Activated naive CD8-positive, alpha-beta T cell (primary cell): ENCODE results near the gene STAG3.
A peak's percentile ranks its signal among the peaks of the same experiment; 100 is the strongest.

Experiments
- H3K27ac Mint-ChIP-seq: one replicate; pipeline ENCODE4 v1.8.0; 2021; ENCODE audit warnings: mixed read lengths
- H3K27me3 Mint-ChIP-seq: one replicate; pipeline ENCODE4 v1.8.0; 2021; ENCODE audit warnings: mixed read lengths
- H3K36me3 Mint-ChIP-seq: one replicate; pipeline ENCODE4 v1.8.0; 2021; ENCODE audit warnings: mixed read lengths
- H3K4me1 Mint-ChIP-seq: one replicate; pipeline ENCODE4 v1.8.0; 2021; ENCODE audit warnings: low read depth, mixed read lengths
- H3K4me3 Mint-ChIP-seq: one replicate; pipeline ENCODE4 v1.8.0; 2021; ENCODE audit warnings: mild to moderate bottlenecking, mixed read lengths
- H3K9me3 Mint-ChIP-seq: one replicate; pipeline ENCODE4 v1.8.0; 2021; ENCODE audit warnings: low read depth, mixed read lengths

The STAG3 gene

DNA sequence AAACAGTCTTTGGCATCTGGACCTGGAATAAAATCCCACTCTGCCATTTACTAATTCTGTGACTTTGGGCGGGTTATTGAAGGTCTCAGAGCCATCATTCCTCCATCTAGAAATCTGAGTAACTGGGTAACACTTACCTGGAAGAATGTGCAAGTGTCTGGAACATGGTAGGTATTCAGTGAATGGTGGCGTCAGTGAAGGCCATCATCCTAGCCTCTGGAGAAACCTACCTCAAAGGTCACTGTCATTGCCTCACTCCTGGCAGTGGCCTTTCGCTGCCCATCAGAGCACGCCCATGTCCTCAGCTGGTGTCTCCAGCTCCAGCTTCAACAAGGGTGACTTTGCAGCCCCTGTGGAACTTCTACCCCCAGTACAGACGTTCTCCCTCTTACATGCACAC lies 13.8 kb upstream of the STAG3 start:
- no peaks in the 10 kb centered on the region for H3K36me3 Mint-ChIP-seq
- no peaks in the 10 kb centered on the region for H3K27me3 Mint-ChIP-seq
- H3K9me3 Mint-ChIP-seq, result no peaks in the 10 kb centered on the region
- H3K27ac Mint-ChIP-seq, result peak overlapping the region; percentile 92
- no peak overlapping the region for H3K4me3 Mint-ChIP-seq
- peaks cover 66% of the 10 kb centered on the region for H3K4me1 Mint-ChIP-seq

DNA sequence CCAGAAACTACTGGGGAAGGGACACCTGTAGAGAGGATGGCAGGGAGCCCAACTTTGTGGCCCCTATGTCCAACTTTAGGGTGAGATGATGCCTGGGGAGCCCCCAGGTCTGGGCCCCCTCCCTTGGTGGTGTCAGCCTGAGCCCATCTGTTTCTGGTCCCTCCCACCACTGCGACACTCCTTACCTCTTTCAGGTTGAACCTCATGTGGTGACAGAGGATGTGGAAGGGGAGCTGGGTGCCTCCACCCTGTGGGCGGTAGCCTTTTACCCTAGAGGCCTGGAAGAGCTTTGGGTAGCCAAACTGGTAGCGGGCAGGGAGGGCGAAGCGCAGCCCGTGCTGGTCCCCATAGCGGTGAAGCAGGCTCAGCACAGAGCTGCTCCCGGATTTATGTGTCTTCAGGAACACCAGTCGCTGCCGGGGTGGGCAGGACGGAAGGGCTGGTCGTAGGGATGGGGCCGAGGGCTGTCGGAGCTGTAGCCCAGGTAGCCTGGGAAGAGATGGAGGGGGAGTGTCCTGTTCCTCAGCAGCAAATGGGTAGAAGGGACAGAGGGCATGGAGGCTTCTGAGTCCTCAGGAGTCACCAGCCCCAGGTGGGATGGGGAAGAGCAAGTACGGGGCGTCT lies 11.3 kb upstream of the STAG3 start:
- H3K9me3 Mint-ChIP-seq, result no peaks in the 10 kb centered on the region
- peak overlapping the region; percentile 81 for H3K27ac Mint-ChIP-seq
- H3K4me3 Mint-ChIP-seq, result peak overlapping the region; percentile 85
- H3K27me3 Mint-ChIP-seq, result no peaks in the 10 kb centered on the region
- H3K4me1 Mint-ChIP-seq, result peaks cover 80% of the 10 kb centered on the region
- no peaks in the 10 kb centered on the region for H3K36me3 Mint-ChIP-seq

DNA sequence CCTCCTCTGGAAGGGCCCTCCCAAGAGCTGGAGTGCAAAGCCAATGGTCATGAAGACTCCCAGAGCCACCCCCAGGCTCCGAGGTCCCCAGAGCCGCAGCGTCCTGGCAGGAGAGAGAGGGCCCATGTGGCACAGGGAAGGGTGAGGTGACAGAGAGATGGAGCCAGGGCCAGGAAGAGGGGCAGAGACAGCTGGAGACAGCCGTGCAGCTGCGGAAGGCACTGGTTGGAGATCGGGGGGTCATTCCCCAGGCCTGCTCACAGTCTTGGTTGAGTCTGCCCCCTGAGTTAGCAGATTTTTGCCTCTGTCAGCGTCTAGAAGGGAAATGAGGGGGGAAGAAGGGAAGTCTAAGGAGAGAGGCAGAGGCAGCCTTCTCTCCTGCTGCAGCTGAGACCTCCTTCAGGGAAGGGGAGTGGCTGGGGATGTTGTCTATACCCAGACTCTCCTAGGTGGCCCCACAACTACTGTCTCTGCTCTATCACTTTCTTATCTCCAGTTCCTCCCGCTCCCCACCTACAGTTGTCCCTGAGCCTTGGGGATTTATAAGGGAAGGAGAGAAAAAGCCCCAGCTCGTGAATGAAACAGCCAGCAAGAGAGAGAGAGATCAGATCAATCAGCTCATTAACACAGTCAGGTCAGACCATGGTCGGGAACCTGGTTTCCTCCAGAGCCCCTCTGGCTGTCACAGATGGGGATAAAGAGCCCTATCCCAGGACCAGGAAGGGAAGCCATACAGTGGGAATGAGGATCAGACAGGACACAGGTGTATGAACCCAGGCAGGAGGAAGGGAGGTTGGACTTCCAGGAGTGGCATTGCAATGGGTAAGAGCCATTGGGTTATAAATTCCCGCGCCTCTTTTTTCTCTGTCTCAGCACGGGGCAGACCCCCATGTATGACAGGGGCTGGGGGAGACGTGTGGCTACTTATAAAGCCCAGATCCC lies 10.5 kb upstream of the STAG3 start:
- Mint-ChIP-seq H3K27ac (peak overlapping the region; percentile 81), H3K4me3 (peak overlapping the region; percentile 85), H3K4me1 (peaks cover 77% of the 10 kb centered on the region), H3K9me3 (no peaks in the 10 kb centered on the region), H3K27me3 (no peaks in the 10 kb centered on the region), H3K36me3 (no peaks in the 10 kb centered on the region)

DNA sequence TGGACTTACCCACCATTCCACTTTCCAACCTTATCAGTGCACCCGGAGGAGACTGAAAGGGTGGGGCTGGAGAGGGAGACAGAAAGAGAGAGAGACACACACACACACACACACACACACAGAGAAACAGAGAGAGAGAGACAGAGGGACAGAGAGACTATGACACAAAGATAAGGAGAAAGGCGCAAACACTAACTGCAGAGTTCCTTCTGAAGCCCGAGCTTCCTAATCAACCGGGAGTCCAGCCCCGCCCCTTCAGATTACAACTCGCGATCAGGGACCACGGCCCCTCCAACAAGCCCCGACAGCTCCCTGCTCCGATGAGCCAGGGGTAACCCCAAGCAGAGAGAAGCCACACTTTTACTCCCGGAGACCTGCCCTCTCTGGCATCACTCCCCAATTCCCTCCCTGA lies 9.8 kb upstream of the STAG3 start:
- Mint-ChIP-seq H3K27me3 (no peaks in the 10 kb centered on the region), H3K9me3 (no peaks in the 10 kb centered on the region), H3K36me3 (no peaks in the 10 kb centered on the region), H3K4me1 (peaks cover 73% of the 10 kb centered on the region), H3K27ac (peak overlapping the region; percentile 76), H3K4me3 (peak overlapping the region; percentile 85)

DNA sequence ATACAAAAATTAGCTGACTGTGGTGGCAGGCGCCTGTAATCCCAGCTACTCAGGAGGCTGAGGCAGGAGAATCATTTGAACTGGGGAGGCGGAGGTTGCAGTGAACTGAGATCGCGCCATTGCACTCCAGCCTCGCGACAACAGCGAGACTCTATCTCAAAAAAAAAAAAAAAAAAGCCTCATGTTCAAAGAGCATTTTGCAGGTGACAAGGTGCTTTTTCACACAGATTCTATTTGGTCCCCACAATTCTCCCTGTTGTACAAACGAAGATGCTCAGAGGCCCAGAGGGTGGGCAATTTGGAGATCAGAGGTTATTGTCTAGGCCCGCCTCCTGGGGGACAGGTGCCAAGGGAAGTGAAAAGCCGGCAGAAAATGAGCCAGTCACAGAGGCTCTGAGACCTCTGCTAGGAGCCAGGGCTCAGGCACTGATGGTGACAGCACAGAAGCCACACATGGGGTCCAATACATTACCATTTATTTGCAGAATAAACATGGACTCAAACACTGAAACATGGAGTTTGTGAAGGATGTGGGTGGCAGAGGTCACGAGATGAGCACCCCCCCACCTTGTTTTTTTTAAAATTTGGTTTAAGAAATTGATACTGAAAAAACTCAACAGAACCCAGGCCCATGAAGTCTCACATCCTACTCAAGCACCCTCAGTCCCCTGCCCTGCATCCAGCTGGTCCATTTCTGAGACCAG lies 8.4 kb upstream of the STAG3 start:
- Mint-ChIP-seq H3K27me3 (no peaks in the 10 kb centered on the region), H3K4me1 (peaks cover 62% of the 10 kb centered on the region), H3K27ac (peak overlapping the region; percentile 76), H3K36me3 (no peaks in the 10 kb centered on the region), H3K9me3 (no peaks in the 10 kb centered on the region), H3K4me3 (peak overlapping the region; percentile 85)

DNA sequence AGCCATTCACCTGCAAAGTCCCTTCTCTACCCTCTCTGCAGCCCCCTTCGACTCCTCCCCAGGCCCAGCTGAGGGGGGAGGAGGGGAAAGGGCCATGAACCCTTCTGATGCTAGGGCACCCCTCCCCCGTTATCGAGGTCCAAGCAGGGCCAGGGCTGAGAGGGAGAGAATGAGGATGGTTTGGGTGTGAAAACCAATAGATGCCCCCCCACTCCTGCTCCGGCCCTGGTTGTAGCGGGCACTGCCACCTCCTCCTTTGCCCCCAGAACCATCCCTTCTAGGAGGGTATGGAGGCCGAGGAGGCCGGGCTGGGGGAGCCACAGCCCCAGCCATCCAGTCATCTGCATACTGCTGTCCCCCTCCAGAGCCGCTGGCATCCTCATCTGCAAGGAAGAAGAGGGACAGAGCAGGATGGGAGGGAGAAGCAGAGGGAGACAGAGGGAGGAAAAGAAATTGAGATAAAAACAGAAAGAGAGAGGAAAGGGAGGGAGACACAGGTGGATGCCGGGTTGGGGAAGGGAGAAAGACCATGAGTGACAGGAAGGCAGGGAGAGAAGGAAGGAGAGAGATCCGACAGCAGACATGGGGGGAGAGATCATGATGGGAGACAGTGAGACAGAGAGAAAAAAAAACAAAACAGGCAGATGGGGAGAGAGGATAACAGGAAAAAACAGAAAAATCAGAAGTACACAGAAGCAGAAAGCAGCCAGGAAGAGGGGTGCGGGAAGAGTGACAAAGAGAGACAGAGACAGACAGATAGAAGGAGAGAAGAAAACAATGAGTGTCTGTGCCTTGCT lies 7.4 kb upstream of the STAG3 start:
- Mint-ChIP-seq H3K27ac (peak overlapping the region; percentile 76), H3K27me3 (no peaks in the 10 kb centered on the region), H3K36me3 (no peaks in the 10 kb centered on the region), H3K4me1 (peaks cover 64% of the 10 kb centered on the region), H3K4me3 (peak overlapping the region; percentile 81), H3K9me3 (no peaks in the 10 kb centered on the region)

DNA sequence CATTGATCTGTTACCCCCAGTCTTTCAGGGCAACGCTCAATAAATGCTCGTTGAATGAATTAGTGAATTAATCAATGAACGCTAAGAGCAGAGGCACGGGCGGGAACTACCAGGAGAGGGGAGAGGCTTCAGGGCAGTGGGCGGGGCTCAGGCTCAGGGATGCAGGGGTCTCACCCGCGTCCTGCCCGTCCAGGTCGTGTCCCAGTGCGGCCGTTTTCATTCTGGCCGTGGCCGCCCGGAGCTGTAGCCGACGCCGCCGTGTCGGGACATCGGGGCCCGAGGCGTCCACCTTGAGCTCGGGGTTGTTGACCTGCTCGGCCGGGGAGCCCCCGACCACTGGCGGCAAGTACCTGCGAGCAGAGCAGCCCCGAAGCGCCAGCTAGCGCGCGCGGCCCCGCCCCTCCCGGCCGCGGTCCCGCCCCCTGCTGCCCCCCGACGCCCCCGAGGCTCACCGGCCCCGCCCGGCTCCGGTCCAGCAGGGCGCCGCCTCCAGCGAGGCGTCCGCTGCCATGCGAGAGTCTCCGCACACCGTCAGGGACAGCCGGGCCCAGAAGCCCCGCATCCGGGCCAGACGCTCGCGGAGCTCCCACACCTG lies 6.5 kb upstream of the STAG3 start:
- H3K27me3 Mint-ChIP-seq, result no peaks in the 10 kb centered on the region
- H3K9me3 Mint-ChIP-seq, result no peaks in the 10 kb centered on the region
- peaks cover 62% of the 10 kb centered on the region for H3K4me1 Mint-ChIP-seq

DNA sequence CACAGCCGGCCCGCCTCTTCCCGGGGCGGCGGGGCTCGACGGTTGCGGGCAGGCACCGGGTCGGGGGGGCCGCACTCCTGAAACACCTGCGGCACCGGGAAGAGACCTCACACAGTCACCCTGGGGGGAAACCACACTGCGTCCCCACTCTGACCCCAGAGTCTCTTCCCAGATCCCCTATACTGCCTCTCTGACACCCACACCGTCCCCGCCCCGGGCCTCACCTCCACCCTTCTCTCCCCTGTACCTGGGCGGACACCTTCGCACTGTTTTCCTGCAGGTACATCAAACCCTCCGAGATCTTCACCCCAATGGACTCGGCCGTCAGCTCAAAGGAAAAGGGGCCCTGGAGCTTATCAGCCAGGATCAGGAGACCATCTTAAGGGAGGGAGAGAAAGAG lies 5.9 kb upstream of the STAG3 start:
- Mint-ChIP-seq H3K4me1 (peaks cover 60% of the 10 kb centered on the region), H3K36me3 (no peaks in the 10 kb centered on the region), H3K27me3 (no peaks in the 10 kb centered on the region), H3K4me3 (peak overlapping the region; percentile 78), H3K9me3 (no peaks in the 10 kb centered on the region), H3K27ac (peak overlapping the region; percentile 50)

More for the DNA sequence above, 6.5 kb upstream of the STAG3 start:
- H3K27ac Mint-ChIP-seq, result peak overlapping the region; percentile 34
- no peaks in the 10 kb centered on the region for H3K36me3 Mint-ChIP-seq
- peak overlapping the region; percentile 81 for H3K4me3 Mint-ChIP-seq

DNA sequence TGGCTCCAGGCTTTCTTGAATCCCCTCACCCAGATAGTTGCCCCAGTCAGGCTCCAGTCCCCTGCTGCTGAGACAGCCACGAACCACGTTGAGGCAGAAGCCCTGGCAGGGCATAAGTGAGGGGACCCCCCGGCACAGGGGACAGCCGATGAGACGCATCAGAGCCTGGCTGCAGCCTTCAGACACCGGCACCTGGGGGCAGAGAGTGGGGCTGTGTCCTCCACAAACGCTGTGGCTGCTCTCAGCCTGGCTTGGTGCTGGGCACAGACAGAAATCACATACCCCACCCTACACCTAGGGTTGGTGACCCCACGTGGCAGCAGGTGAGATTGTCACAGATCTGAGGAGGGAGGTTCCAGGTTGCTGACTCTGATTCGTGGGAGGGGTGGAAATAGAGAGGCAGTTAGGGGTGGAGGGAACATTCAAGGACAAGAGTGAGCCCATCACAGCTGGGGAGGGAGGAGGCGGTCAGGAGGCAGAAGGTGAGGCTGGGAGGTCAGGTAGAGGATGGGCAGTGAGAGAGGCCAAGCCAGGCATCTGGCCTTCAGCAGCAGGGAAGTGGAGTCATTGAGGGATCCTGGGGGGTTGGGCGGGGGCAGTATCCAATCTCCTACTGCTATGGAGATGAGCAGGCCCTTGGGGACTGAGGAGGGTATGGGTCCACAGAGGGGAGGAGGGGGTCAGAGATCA lies 3.8 kb upstream of the STAG3 start:
- no peak overlapping the region for H3K4me3 Mint-ChIP-seq
- H3K27me3 Mint-ChIP-seq, result no peaks in the 10 kb centered on the region
- H3K4me1 Mint-ChIP-seq, result peaks cover 39% of the 10 kb centered on the region
- H3K36me3 Mint-ChIP-seq, result no peaks in the 10 kb centered on the region
- no peak overlapping the region for H3K27ac Mint-ChIP-seq
- H3K9me3 Mint-ChIP-seq, result no peaks in the 10 kb centered on the region

DNA sequence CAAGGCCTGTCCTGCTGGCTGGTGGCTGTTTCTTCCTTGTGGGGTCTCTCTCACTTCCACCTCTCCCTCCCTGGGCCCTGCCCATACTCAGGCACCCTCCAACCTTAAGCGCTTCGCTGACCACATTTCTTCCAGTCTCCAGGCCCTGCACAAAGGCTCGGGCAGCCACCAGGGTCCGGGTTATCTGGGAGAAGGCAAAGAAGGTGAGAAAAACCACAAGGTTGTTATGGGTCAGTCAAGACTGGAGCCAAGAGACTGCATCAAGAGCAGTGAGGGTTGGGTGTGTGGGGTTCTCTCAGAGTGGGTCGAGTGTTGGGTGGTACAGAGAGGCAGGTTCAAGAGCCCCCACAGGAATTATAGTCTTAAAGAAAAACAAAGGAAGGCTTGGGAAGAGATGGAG lies 3.1 kb upstream of the STAG3 start:
- H3K4me3 Mint-ChIP-seq, result no peak overlapping the region
- H3K4me1 Mint-ChIP-seq, result peaks cover 36% of the 10 kb centered on the region
- H3K27me3 Mint-ChIP-seq, result no peaks in the 10 kb centered on the region
- no peaks in the 10 kb centered on the region for H3K36me3 Mint-ChIP-seq
- no peaks in the 10 kb centered on the region for H3K9me3 Mint-ChIP-seq
- H3K27ac Mint-ChIP-seq, result no peak overlapping the region

DNA sequence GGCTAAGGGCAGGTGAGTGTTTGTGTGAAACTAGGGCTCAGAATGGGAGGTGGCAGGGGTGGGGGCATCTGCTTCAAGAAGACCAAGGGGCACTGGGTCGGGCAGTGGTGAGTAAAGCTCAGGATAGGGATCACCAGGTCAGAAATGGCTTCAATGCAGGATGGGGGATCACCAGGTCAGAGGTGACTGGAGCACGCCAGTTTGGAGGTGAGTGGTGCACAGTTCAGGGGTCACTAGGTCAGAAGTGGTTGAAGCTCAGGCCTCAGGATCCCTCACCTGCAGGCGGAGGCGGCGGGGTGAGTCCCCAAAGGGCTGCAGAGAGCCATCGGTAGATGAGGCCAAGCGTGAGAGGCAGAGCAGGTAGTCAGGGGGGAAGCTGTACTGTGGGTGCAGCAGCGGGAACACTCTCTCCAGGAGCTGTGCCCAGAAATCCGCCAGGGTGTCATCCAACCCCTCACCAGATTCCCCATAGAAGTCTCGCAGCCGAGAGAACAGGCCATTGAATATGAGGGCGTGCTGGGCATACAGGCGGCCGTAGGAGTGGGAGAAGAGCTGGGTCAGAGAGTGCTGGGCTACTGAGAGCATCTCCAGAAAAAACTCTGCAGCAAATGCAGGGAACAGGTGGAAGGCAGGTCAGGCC lies 2.3 kb upstream of the STAG3 start:
- H3K9me3 Mint-ChIP-seq, result no peaks in the 10 kb centered on the region
- peak overlapping the region; percentile 64 for H3K27ac Mint-ChIP-seq
- H3K36me3 Mint-ChIP-seq, result peaks cover 1% of the 10 kb centered on the region
- H3K4me3 Mint-ChIP-seq, result peak overlapping the region; percentile 65
- no peaks in the 10 kb centered on the region for H3K27me3 Mint-ChIP-seq
- peaks cover 32% of the 10 kb centered on the region for H3K4me1 Mint-ChIP-seq

DNA sequence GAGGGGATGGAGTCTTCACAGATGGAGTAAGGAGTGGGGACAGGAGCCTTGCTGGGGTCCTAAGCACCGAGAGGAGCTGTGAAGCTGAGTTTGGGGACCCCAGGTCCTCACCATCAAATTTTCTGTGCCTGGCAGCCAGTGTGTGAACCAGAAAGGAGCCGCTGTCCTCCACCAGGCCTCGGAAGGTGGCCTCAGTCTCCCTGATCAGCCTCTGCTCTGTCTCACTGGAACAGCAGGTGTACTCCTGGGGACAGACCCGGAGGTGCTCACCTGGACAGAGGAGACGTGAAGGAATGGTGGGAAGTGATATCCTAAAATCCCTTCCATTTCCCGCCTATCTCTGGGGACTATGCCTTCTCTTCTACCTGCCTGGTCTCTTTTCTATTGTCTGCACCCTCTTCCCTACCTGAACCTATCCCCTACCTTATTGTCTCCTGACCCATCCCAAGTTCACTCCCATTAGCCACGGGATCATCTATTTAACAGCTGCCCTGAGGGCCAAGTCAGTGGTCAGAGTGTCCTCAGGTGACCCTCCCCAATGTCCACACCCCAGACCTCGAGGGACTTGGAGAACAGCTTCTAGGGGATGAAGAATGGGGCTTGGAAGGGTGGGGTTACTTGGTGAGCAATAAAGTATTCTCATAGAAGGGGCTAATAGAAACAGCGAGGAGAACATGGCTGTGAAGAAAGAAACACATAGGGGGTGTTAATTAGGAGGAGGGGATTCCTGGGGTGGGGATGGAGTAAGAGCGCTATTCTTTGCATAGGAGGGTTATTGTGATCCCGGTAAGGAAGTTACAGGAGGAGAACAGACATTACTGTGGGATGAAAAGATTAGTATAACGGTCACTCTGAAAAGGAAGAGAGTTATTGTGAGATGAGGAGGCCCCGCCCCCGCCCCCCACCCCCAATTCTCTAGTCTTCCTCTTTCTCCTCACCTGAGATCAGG lies 1.3 kb upstream of the STAG3 start:
- no peaks in the 10 kb centered on the region for H3K27me3 Mint-ChIP-seq
- peaks cover 3% of the 10 kb centered on the region for H3K36me3 Mint-ChIP-seq
- no peaks in the 10 kb centered on the region for H3K9me3 Mint-ChIP-seq
- no peak overlapping the region for H3K27ac Mint-ChIP-seq
- H3K4me3 Mint-ChIP-seq, result peak overlapping the region; percentile 76
- H3K4me1 Mint-ChIP-seq, result peaks cover 36% of the 10 kb centered on the region
